GM23338 (cell line): ENCODE data around the gene SLC43A3. TPM values are rescaled to one million over a fixed set of nuclear protein-coding genes. Genes with fewer than 3 reads are reported as not detected.

Experiments used
- ATAC-seq: fragments of 200-7000 bp; cut with Tn5 transposase; 3 replicates; pipeline ENCODE4 v1.9.1; 2020
- DNase-seq: peaks from one replicate; pipeline ENCODE4 v3.0.0-alpha.2; 2015; ENCODE audit warnings: low spot score
- H2AFZ ChIP-seq: fragments of 200-600 bp; sonication (generic); 2 replicates; pipeline ENCODE4 v1.8.0; 2016; ENCODE audit warnings: antibody characterized with exemption, mild to moderate bottlenecking, moderate library complexity
- H3F3A ChIP-seq: fragments of 200-600 bp; sonication (generic); replicated peaks from 2 replicates; pipeline ENCODE4 v1.8.0; 2017; ENCODE audit warnings: antibody characterized with exemption, mixed run types, low read depth
- H3K27ac ChIP-seq: fragments of 200-600 bp; sonication (generic); 2 replicates; pipeline ENCODE4 v1.6.1; 2016; ENCODE audit warnings: low read depth
- H3K27me3 ChIP-seq: fragments of 200-600 bp; sonication (generic); 2 replicates; pipeline ENCODE4 v1.8.0; 2016; ENCODE audit warnings: mild to moderate bottlenecking, mixed run types, moderate library complexity; ENCODE audit not compliant: insufficient read depth
- H3K36me3 ChIP-seq: fragments of 200-600 bp; sonication (generic); 2 replicates; pipeline ENCODE4 v1.8.0; 2016; ENCODE audit warnings: mild to moderate bottlenecking; ENCODE audit not compliant: insufficient read depth
- H3K4me1 ChIP-seq: fragments of 200-600 bp; sonication (generic); 2 replicates; pipeline ENCODE4 v1.8.0; 2016; ENCODE audit warnings: mild to moderate bottlenecking, moderate library complexity; ENCODE audit not compliant: insufficient read depth
- H3K4me2 ChIP-seq: fragments of 200-600 bp; sonication (generic); 2 replicates; pipeline ENCODE4 v1.7.1; 2017; ENCODE audit warnings: mixed run types
- H3K4me3 ChIP-seq: fragments of 200-600 bp; sonication (generic); 2 replicates; pipeline ENCODE4 v1.6.1; 2016; ENCODE audit warnings: mixed run types
- H3K79me2 ChIP-seq: fragments of 200-600 bp; sonication (generic); replicated peaks from 2 replicates; pipeline ENCODE4 v1.8.0; 2017; ENCODE audit warnings: mild to moderate bottlenecking; ENCODE audit not compliant: insufficient read depth
- H3K9me2 ChIP-seq: fragments of 200-600 bp; sonication (generic); 2 replicates; pipeline ENCODE4 v1.8.0; 2017; ENCODE audit not compliant: insufficient read depth
- H4K20me1 ChIP-seq: fragments of 200-600 bp; sonication (generic); replicated peaks from 2 replicates; pipeline ENCODE4 v1.8.0; 2017; ENCODE audit warnings: mild to moderate bottlenecking; ENCODE audit not compliant: insufficient read depth
- H3K27ac Mint-ChIP-seq: 2 replicates; pipeline ENCODE4 v1.8.0; 2020; ENCODE audit warnings: inconsistent platforms, mild to moderate bottlenecking, moderate library complexity, mixed read lengths
- H3K27me3 Mint-ChIP-seq: 3 replicates; pipeline ENCODE4 v1.8.0; 2022; ENCODE audit warnings: low read depth, mild to moderate bottlenecking, moderate library complexity, mixed read lengths, inconsistent platforms; ENCODE audit not compliant: insufficient read depth, poor library complexity
- H3K36me3 Mint-ChIP-seq: 3 replicates; pipeline ENCODE4 v1.8.0; 2021; ENCODE audit warnings: low read depth, mild to moderate bottlenecking, inconsistent platforms, moderate library complexity, mixed read lengths
- H3K4me1 Mint-ChIP-seq: 3 replicates; pipeline ENCODE4 v1.8.0; 2020; ENCODE audit warnings: mild to moderate bottlenecking, inconsistent platforms, mixed read lengths
- H3K4me3 Mint-ChIP-seq: 3 replicates; pipeline ENCODE4 v1.8.0; 2021; ENCODE audit warnings: moderate library complexity, mild to moderate bottlenecking, inconsistent platforms, mixed read lengths
- H3K9me3 Mint-ChIP-seq: 3 replicates; pipeline ENCODE4 v1.8.0; 2020; ENCODE audit warnings: moderate library complexity, mild to moderate bottlenecking, inconsistent platforms, mixed read lengths
- CTCF ChIP-seq, 2 experiments: fragments of 200-600 bp in 1 of 2; sonication (generic) in 1 of 2; conservative IDR thresholded peaks; 2 replicates each; pipeline versions ENCODE4 v1.5.1 to v1.6.1; 2016 to 2017; ENCODE audit warnings: antibody characterized with exemption in 2 of 2, low read depth in 2 of 2, mild to moderate bottlenecking in 2 of 2, moderate library complexity in 1 of 2
- REST ChIP-seq: IDR thresholded peaks from one replicate; pipeline ENCODE4 v1.6.1; 2018; ENCODE audit warnings: antibody characterized with exemption; ENCODE audit not compliant: unreplicated experiment
- ZNF462 ChIP-seq: fragments of 250-450 bp; sonication (Bioruptor Pico); IDR thresholded peaks from 2 replicates; pipeline ENCODE4 v1.5.0; 2020; ENCODE audit warnings: mild to moderate bottlenecking, moderate library complexity
- polyA plus RNA-seq: library from polyadenylated mRNA; unstranded; fragments of >200 nt; fragmentation: Nextera tagmentation; extraction: Ambion mirVana; gene quantifications from 2 replicates; pipeline ENCODE4 v1.2.1, GENCODE V29; 2016
- total RNA-seq: library from RNA; depleted of rRNA; stranded (reverse); fragments of >200 nt; shearing (Covaris generic); gene quantifications from 2 replicates; pipeline ENCODE4 v1.2.3, GENCODE V29; 2014

Gene SLC43A3
- total and polyA plus RNA-seq, 2 experiments from 2014 or later = 14.3 to 24.8 TPM

GRCh38 chr11:57390535-57390934, 36.4 kb downstream of the SLC43A3 start, which contains the start of gene PRG2 (continued):
- no peak for TF ChIP-seq ZNF462

GRCh38 chr11:57387289-57388030, 39.5 kb downstream of the SLC43A3 start:
- H3K9me3 Mint-ChIP-seq = no peaks in the 10 kb centered on the region

More at GRCh38 chr11:57387289-57388030, 39.5 kb downstream of the SLC43A3 start:
- Histone ChIP-seq H3K36me3 (no peaks in the 10 kb centered on the region), H3K27ac (no peak overlapping the region), H3K4me2 (no peak overlapping the region), H3F3A (no peaks in the 10 kb centered on the region), H3K9me2 (no peaks in the 10 kb centered on the region), H4K20me1 (no peaks in the 10 kb centered on the region), H3K27me3 (no peaks in the 10 kb centered on the region), H3K4me3 (no peak overlapping the region), H2AFZ (no peak overlapping the region), H3K4me1 (no peaks in the 10 kb centered on the region), H3K79me2 (no peaks in the 10 kb centered on the region)
- Mint-ChIP-seq H3K36me3 (no peaks in the 10 kb centered on the region), H3K27me3 (peaks cover 3% of the 10 kb centered on the region), H3K4me1 (no peaks in the 10 kb centered on the region), H3K27ac (no peak overlapping the region), H3K4me3 (no peak overlapping the region)
- TF ChIP-seq REST (no peak), CTCF (conservative IDR thresholded peaks at IDR 0.05; ENCODE audit: low read depth in 2 of 2) (peak in 1 of 2 experiments; percentile 24; a peak in 1 of 4 replicates)
- ATAC-seq = no peak
- DNase-seq = no peak
